ENCODE results near the gene WFS1.

The WFS1 gene

GRCh38 chr4:6262847-6263487 lies 6.7 kb upstream of the WFS1 start:
- Histone ChIP-seq H3K36me3 (ENCODE audit: insufficient read depth, low read length) (no peaks in the 10 kb centered on the region), H3K9ac (ENCODE audit: low read depth, low read length, poor library complexity, severe bottlenecking) (no peak overlapping the region), H3K9me3 (ENCODE audit: insufficient read depth, low read depth, low read length) (no peaks in the 10 kb centered on the region), H3K4me1 (ENCODE audit: insufficient read depth, low read length, poor library complexity, severe bottlenecking) (peaks cover 32% of the 10 kb centered on the region), H3K27me3 (ENCODE audit: insufficient read depth, low read length, poor library complexity, severe bottlenecking) (no peaks in the 10 kb centered on the region), H3F3A (ENCODE audit: low read depth) (peaks cover 10% of the 10 kb centered on the region), H2AFZ (ENCODE audit: low read length) (no peak overlapping the region), H3K4me2 (ENCODE audit: low read depth, low read length, poor library complexity, severe bottlenecking) (no peak overlapping the region), H3K9me2 (replicated peaks; ENCODE audit: low read depth, low read length) (no peaks in the 10 kb centered on the region), H4K20me1 (ENCODE audit: insufficient read depth, low read length, poor library complexity, severe bottlenecking) (no peaks in the 10 kb centered on the region), H3K79me2 (ENCODE audit: insufficient read depth, low read length) (no peaks in the 10 kb centered on the region), H3K4me3 (ENCODE audit: low read length, poor library complexity, severe bottlenecking) (no peak overlapping the region)
- TF ChIP-seq EZH2phosphoT487 (IDR thresholded peaks at IDR 0.05; ENCODE audit: borderline replicate concordance), result no peak
- no peak for TF ChIP-seq CTCF (conservative IDR thresholded peaks at IDR 0.05; ENCODE audit: low read length)

- Histone ChIP-seq H4K20me1 (ENCODE audit: insufficient read depth, low read length, poor library complexity, severe bottlenecking) (no peaks in the 10 kb centered on the region), H3K4me1 (ENCODE audit: insufficient read depth, low read length, poor library complexity, severe bottlenecking) (peaks cover 33% of the 10 kb centered on the region), H3K4me3 (ENCODE audit: low read length, poor library complexity, severe bottlenecking) (no peak overlapping the region), H3F3A (ENCODE audit: low read depth) (peaks cover 7% of the 10 kb centered on the region), H3K79me2 (ENCODE audit: insufficient read depth, low read length) (no peaks in the 10 kb centered on the region), H3K9me2 (replicated peaks; ENCODE audit: low read depth, low read length) (no peaks in the 10 kb centered on the region), H3K4me2 (ENCODE audit: low read depth, low read length, poor library complexity, severe bottlenecking) (no peak overlapping the region), H3K36me3 (ENCODE audit: insufficient read depth, low read length) (no peaks in the 10 kb centered on the region), H3K9me3 (ENCODE audit: insufficient read depth, low read depth, low read length) (no peaks in the 10 kb centered on the region), H3K9ac (ENCODE audit: low read depth, low read length, poor library complexity, severe bottlenecking) (no peak overlapping the region), H2AFZ (ENCODE audit: low read length) (no peak overlapping the region), H3K27me3 (ENCODE audit: insufficient read depth, low read length, poor library complexity, severe bottlenecking) (no peaks in the 10 kb centered on the region)
- no peak for TF ChIP-seq CTCF (conservative IDR thresholded peaks at IDR 0.05; ENCODE audit: low read length)
- no peak for TF ChIP-seq EZH2phosphoT487 (IDR thresholded peaks at IDR 0.05; ENCODE audit: borderline replicate concordance)
These were observed 6.0 kb upstream of the WFS1 start for GRCh38 chr4:6263526-6264224.

- no peaks in the 10 kb centered on the region for H3K27me3 ChIP-seq (ENCODE audit: insufficient read depth, low read length, poor library complexity, severe bottlenecking)
- no peak overlapping the region for H2AFZ ChIP-seq (ENCODE audit: low read length)
- no peak for TF ChIP-seq EZH2phosphoT487 (IDR thresholded peaks at IDR 0.05; ENCODE audit: borderline replicate concordance)
- TF ChIP-seq CTCF (conservative IDR thresholded peaks at IDR 0.05; ENCODE audit: low read length), result peak; percentile 89
- H3K9me3 ChIP-seq (ENCODE audit: insufficient read depth, low read depth, low read length), result no peaks in the 10 kb centered on the region
- H3K79me2 ChIP-seq (ENCODE audit: insufficient read depth, low read length), result no peaks in the 10 kb centered on the region
- no peak overlapping the region for H3K4me2 ChIP-seq (ENCODE audit: low read depth, low read length, poor library complexity, severe bottlenecking)
- no peaks in the 10 kb centered on the region for H3K9me2 ChIP-seq (replicated peaks; ENCODE audit: low read depth, low read length)
- no peak overlapping the region for H3K4me3 ChIP-seq (ENCODE audit: low read length, poor library complexity, severe bottlenecking)
- no peaks in the 10 kb centered on the region for H3K36me3 ChIP-seq (ENCODE audit: insufficient read depth, low read length)
- peaks cover 35% of the 10 kb centered on the region for H3K4me1 ChIP-seq (ENCODE audit: insufficient read depth, low read length, poor library complexity, severe bottlenecking)
- peaks cover 7% of the 10 kb centered on the region for H3F3A ChIP-seq (ENCODE audit: low read depth)
- H3K9ac ChIP-seq (ENCODE audit: low read depth, low read length, poor library complexity, severe bottlenecking), result no peak overlapping the region
- no peaks in the 10 kb centered on the region for H4K20me1 ChIP-seq (ENCODE audit: insufficient read depth, low read length, poor library complexity, severe bottlenecking)
These were observed 5.5 kb upstream of the WFS1 start for GRCh38 chr4:6264225-6264540.

Measured in Loucy (cell line).